K562 (cell line): ENCODE results near the gene CLIP4. TPM values are rescaled to one million over a fixed set of nuclear protein-coding genes. Genes with fewer than 3 reads are reported as not detected.

Source experiments
- ATAC-seq: fragments of 200-7000 bp; cut with Tn5 transposase; 3 replicates; pipeline ENCODE4 v1.9.1; 2020; ENCODE audit warnings: moderate library complexity
- BruUV-seq: library from RNA; stranded (reverse); fragments of 400-500 nt; replicated peaks from 2 replicates; lab custom pipeline; 2021; lab: Mats Ljungman, UMichigan
- CTCF ChIA-PET: fragments of 300-600 bp; formaldehyde crosslinking; extraction: SDS; loops from one replicate; lab custom pipeline; 2021; ENCODE audit warnings: low intra/inter-chr PET ratio; lab: Yijun Ruan, JAX
- POLR2A ChIA-PET: fragments of 300-600, 350-650 bp; sonication (Branson Sonifier 250); formaldehyde crosslinking; extraction: SDS; loops from one replicate; lab custom pipeline; 2021; ENCODE audit warnings: antibody characterized with exemption, inconsistent platforms; lab: Yijun Ruan, JAX
- DNase-seq, 4 experiments: peaks; one replicate each; pipeline versions ENCODE4 v3.0.0 to v3.0.0-alpha.2; 2011 to 2018; ENCODE audit warnings: low spot score in 3 of 4, mixed read lengths in 3 of 4; ENCODE audit errors: extremely low read depth in 1 of 4
- FAIRE-seq: peaks from 2 replicates; lab custom pipeline; 2011; peaks lifted over from hg19 to GRCh38; lab: Jason Lieb, UNC
- H2AFZ ChIP-seq: 2 replicates; pipeline ENCODE4 v1.6.0; 2011; ENCODE audit warnings: low read depth, low read length, control low read depth, inconsistent platforms
- H3K27ac ChIP-seq: fragments of 200-600 bp; 3 replicates; pipeline ENCODE4 v1.8.0; 2011; ENCODE audit warnings: low read depth, mild to moderate bottlenecking, control low read depth, inconsistent platforms, low read length, moderate library complexity, mixed read lengths; ENCODE audit errors: extremely low read depth
- H3K27me3 ChIP-seq, 2 experiments: fragments of 300-600 bp in 1 of 2; 2 replicates in 1 of 2; 3 replicates in 1 of 2; pipeline versions ENCODE4 v1.6.0 to v1.8.0; 2011; ENCODE audit warnings: inconsistent platforms in 2 of 2, low read length in 2 of 2, mild to moderate bottlenecking in 1 of 2, mixed read lengths in 1 of 2, moderate library complexity in 1 of 2; ENCODE audit not compliant: control insufficient read depth in 2 of 2, insufficient read depth in 2 of 2
- H3K36me3 ChIP-seq: fragments of 300-600 bp; 3 replicates; pipeline ENCODE4 v1.8.0; 2011; ENCODE audit warnings: mild to moderate bottlenecking, low read length, inconsistent platforms; ENCODE audit not compliant: control insufficient read depth, insufficient read depth
- H3K4me1 ChIP-seq, 2 experiments: fragments of 200-600 bp in 1 of 2; replicated peaks in 1 of 2; 2 replicates in 1 of 2; 3 replicates in 1 of 2; pipeline versions ENCODE4 v1.5.1 to v1.8.0; 2011; ENCODE audit warnings: inconsistent platforms in 2 of 2, low read length in 2 of 2, mild to moderate bottlenecking in 1 of 2, mixed read lengths in 1 of 2, moderate library complexity in 1 of 2; ENCODE audit not compliant: control insufficient read depth in 2 of 2, insufficient read depth in 2 of 2
- H3K4me2 ChIP-seq: 2 replicates; pipeline ENCODE4 v1.6.1; 2011; ENCODE audit warnings: low read length, control low read depth, inconsistent platforms, mixed read lengths; ENCODE audit not compliant: insufficient read depth
- H3K4me3 ChIP-seq: fragments of 200-600 bp; sonication (generic), shearing (Covaris generic); 2 replicates; pipeline ENCODE4 v1.5.1; 2016; ENCODE audit warnings: control low read depth, inconsistent platforms
- H3K79me2 ChIP-seq: fragments of 200-600 bp; 3 replicates; pipeline ENCODE4 v1.8.0; 2011; ENCODE audit warnings: low read length, inconsistent platforms; ENCODE audit not compliant: control insufficient read depth, insufficient read depth
- H3K9ac ChIP-seq, 2 experiments: 2 replicates each; pipeline versions ENCODE4 v1.6.0 to v1.6.1; 2011; ENCODE audit warnings: low read depth in 2 of 2, low read length in 2 of 2, control low read depth in 1 of 2, inconsistent platforms in 1 of 2, mild to moderate bottlenecking in 1 of 2, mixed read lengths in 1 of 2; ENCODE audit not compliant: insufficient read depth in 1 of 2
- H3K9me1 ChIP-seq: one replicate; pipeline ENCODE4 v1.6.0; 2011; ENCODE audit warnings: inconsistent platforms, mild to moderate bottlenecking, low read length, moderate library complexity; ENCODE audit not compliant: control insufficient read depth, insufficient read depth
- H3K9me3 ChIP-seq: replicated peaks from 2 replicates; pipeline ENCODE4 v1.5.1; 2011; ENCODE audit warnings: low read depth, low read length, inconsistent platforms; ENCODE audit not compliant: control insufficient read depth, insufficient read depth
- H4K20me1 ChIP-seq: replicated peaks from 2 replicates; pipeline ENCODE4 v1.6.1; 2011; ENCODE audit warnings: low read length, inconsistent platforms, mixed read lengths; ENCODE audit not compliant: control insufficient read depth, insufficient read depth
- BACH1 ChIP-seq: fragments of 200-800 bp; sonication (Bioruptor generic); IDR thresholded peaks from 2 replicates; pipeline ENCODE4 v1.6.1; 2016; ENCODE audit warnings: missing genetic modification characterization, missing compliant biosample characterization
- CGGBP1 ChIP-seq: fragments of 250-450 bp; sonication (Bioruptor Pico); IDR thresholded peaks from 2 replicates; pipeline ENCODE4 v1.9.0; 2021; ENCODE audit warnings: mild to moderate bottlenecking
- CHCHD3 ChIP-seq: fragments of 250-450 bp; sonication (Bioruptor Pico); IDR thresholded peaks from 2 replicates; pipeline ENCODE4 v2.1.2; 2022; ENCODE audit warnings: mild to moderate bottlenecking
- GABPB1 ChIP-seq: sonication (generic); formaldehyde crosslinking; IDR thresholded peaks from 2 replicates; pipeline ENCODE4 v1.8.0; 2022; ENCODE audit warnings: mild to moderate bottlenecking, missing genetic modification reagents
- PTTG1 ChIP-seq: fragments of 450-650 bp; IDR thresholded peaks from 2 replicates; pipeline ENCODE4 v1.6.1; 2016; ENCODE audit warnings: low read depth, mild to moderate bottlenecking, missing genetic modification characterization, missing compliant biosample characterization
- SIRT6 ChIP-seq: IDR thresholded peaks from one replicate; pipeline ENCODE4 v1.6.1; 2012; ENCODE audit warnings: low read depth, mild to moderate bottlenecking, control low read depth, inconsistent platforms, low read length, moderate library complexity
- SRSF3 ChIP-seq: fragments of 200-400 bp; formaldehyde crosslinking; IDR thresholded peaks from 2 replicates; pipeline ENCODE4 v1.6.1; 2016; ENCODE audit warnings: mild to moderate bottlenecking, low read length, moderate library complexity; ENCODE audit not compliant: insufficient read depth
- ZHX1 ChIP-seq: fragments of 150-350 bp; conservative IDR thresholded peaks from 2 replicates; pipeline ENCODE4 v1.6.1; 2014; ENCODE audit warnings: low read length
- ZNF717 ChIP-seq: fragments of 250-450 bp; sonication (Bioruptor Pico); IDR thresholded peaks from 2 replicates; pipeline ENCODE4 v1.5.0; 2021
- WGBS: fragments of 100-300 bp; shearing (Covaris generic); methylation state at CpG from one replicate; pipeline ENCODE4 v1.1.6; 2016; ENCODE audit warnings: low coverage, mixed read lengths; ENCODE audit not compliant: insufficient coverage; ENCODE audit errors: missing lambda C conversion rate; 5-methylcytosine and 5-hydroxymethylcytosine counted together
- in situ Hi-C: fragments of 300-500 bp; cut with MboI; formaldehyde crosslinking; loops from 4 replicates; pipeline ENCODE4 v1.15.0; 2018; ENCODE audit warnings: inconsistent platforms, mixed read lengths
- intact Hi-C: fragments of 100-400 bp; cut with micrococcal nuclease; formaldehyde crosslinking; loops from 2 replicates; pipeline ENCODE4 v1.14.2; 2022
- polyA plus RNA-seq, 8 experiments: library from polyadenylated mRNA; depleted of rRNA in 4 of 8; stranded (reverse) in 5 of 8; unstranded in 3 of 8; fragments of >200 nt; fragmentation: Nextera tagmentation in 2 of 8; fragmentation: Illumina TruSeq in 1 of 8; extraction: Ambion mirVana in 2 of 8; extraction: Trizol in 1 of 8; gene quantifications; 2 replicates each; pipeline versions ENCODE4 v1.2.1 to v1.2.3, GENCODE V29; 2011 to 2014; ENCODE audit warnings: inconsistent platforms in 1 of 8, missing spikeins in 1 of 8
- total RNA-seq, 7 experiments: library from RNA; depleted of rRNA in 6 of 7; stranded (reverse); fragments of >200 nt in 6 of 7; fragmentation: Illumina TruSeq in 2 of 7; extraction: Trizol in 2 of 7; gene quantifications; 2 replicates each; pipeline versions ENCODE4 v1.2.1 to v1.2.3, GENCODE V29; 2011 to 2021; ENCODE audit warnings: low replicate concordance in 1 of 7
- TF ChIP-seq, protein P1 (sequence below): fragments of 450-650 bp; formaldehyde crosslinking; IDR thresholded peaks from 2 replicates; pipeline ENCODE4 v1.4.0; 2022; ENCODE audit warnings: missing genetic modification characterization

CLIP4 gene
- total and polyA plus RNA-seq, 9 of the 15 experiments (the other 6 are each of a cell fraction or from before 2014, with no cell fraction given): 0.03 to 0.38 (median 0.13) TPM; not detected in 5

DNA sequence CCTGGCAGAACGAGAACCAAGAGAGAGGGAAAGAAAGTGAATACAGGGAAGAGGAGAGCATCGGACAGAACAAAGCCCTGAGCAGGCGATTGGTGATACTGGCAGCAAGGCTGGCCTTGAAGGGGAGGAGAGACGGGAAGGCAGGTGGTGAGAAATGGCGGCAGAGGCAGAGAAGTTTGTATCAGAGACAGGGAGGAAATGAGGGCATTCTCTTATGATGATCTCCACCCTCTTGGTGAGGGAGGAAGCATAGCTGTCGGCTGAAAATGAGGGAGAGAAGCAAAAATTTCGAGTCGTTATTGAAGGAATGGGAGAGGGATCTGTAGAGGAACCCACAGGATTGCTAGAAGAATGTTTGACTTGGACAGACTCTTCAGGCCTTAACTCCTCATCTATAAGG lies 80.6 kb downstream of the CLIP4 start:
- in situ Hi-C loops (no loop called here), intact Hi-C loops (loop anchor here (2.0 to 10.0 kb wide), 3 partner anchors 121 to 611 kb away; partner anchors contain the start of gene PCARE)
- no peak overlapping the region for H2AFZ ChIP-seq
- no peaks in the 10 kb centered on the region for H3K9me1 ChIP-seq
- no peak for ATAC-seq
- H3K27ac ChIP-seq: no peak overlapping the region
- BruUV-seq: no TSS peak
- no peak for FAIRE-seq
- H3K9me3 ChIP-seq: no peaks in the 10 kb centered on the region
- no peak for DNase-seq
- no peaks in the 10 kb centered on the region for H4K20me1 ChIP-seq
- no peak overlapping the region for H3K4me3 ChIP-seq
- no peaks in the 10 kb centered on the region for H3K36me3 ChIP-seq
- no peak overlapping the region for H3K4me2 ChIP-seq
- WGBS: 2% methylated on average over 8 of the region's 8 CpGs
- POLR2A ChIA-PET: no interaction called here
- CTCF ChIA-PET: interaction anchor here (2.8 to 3.4 kb wide), 2 partner anchors 238 to 374 kb away, joined by 13 to 48 read pairs; no protein-coding TSS in a partner anchor
- no peaks in the 10 kb centered on the region for H3K4me1 ChIP-seq
- H3K79me2 ChIP-seq: no peaks in the 10 kb centered on the region
- H3K9ac ChIP-seq: no peak overlapping the region
- H3K27me3 ChIP-seq: peaks cover 7 to 10% of the 10 kb centered on the region in 2 experiments; a peak in 3 of 5 replicates
- TF ChIP-seq, protein P1, sequence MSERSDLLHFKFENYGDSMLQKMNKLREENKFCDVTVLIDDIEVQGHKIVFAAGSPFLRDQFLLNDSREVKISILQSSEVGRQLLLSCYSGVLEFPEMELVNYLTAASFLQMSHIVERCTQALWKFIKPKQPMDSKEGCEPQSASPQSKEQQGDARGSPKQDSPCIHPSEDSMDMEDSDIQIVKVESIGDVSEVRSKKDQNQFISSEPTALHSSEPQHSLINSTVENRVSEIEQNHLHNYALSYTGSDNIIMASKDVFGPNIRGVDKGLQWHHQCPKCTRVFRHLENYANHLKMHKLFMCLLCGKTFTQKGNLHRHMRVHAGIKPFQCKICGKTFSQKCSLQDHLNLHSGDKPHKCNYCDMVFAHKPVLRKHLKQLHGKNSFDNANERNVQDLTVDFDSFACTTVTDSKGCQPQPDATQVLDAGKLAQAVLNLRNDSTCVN (CRISPR knock-in tag): no peak
- TF ChIP-seq PTTG1 (no peak), SIRT6 (no peak), SRSF3 (no peak), ZHX1 (no peak), CHCHD3 (CRISPR knock-in tag) (no peak), CGGBP1 (CRISPR knock-in tag) (no peak), GABPB1 (CRISPR knock-in tag) (no peak), BACH1 (tag) (no peak), ZNF717 (CRISPR knock-in tag) (no peak)
- TF ChIP-seq, all 486 proteins: peak for 0
